NCI-H1417 treated with DMSO at 0.1 percent for 48 hours (cell line): ENCODE data around the gene SIL1.

ENCODE experiments used
- DNase-seq: peaks from one replicate; lab custom pipeline; 2025; lab: John Stamatoyannopoulos, UW

SIL1 gene

DNA sequence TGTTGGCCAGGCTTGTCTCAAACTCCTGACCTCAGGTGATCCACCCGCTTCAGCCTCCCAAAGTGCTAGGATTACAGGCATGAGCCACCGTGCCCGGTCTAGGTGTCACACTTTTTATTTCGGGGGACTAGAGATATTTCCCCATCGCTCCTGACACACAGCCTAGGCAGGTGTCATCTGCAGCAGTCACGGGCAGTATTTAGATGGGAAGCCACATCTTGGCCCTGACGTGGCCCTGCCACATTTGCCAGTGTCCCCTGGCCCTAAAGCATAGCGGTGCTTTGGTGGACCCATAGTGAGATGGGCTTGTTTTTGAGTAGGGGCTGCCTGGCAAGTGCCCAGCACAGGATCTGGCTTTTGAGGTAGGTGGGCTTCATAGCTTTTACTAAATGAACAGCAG, 278.0 kb downstream of the SIL1 start:
- no peak for DNase-seq

DNA sequence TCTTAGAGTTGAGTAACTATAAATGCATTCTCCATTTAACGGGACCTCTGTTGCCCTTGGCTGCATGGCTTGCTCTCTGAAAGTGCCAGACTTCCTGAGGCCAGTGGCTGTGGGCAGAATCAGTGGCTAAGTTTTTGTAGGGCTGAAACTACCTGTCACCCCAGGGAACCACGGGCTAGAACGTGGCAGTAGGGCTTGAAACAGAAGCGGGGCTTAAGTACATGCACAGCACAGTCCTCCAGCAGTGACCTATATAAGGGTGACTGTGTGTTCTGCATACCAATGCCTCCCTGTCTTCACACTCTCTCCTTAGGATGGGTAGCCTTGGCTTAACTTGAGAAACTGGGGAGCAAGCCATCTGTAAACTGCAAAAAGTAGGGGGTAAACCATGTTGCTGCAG, 279.5 kb downstream of the SIL1 start:
- DNase-seq, result no peak

- DNase-seq, result no peak
Observed at GRCh38 chr5:138914338-138914737, 283.8 kb downstream of the SIL1 start.

DNA sequence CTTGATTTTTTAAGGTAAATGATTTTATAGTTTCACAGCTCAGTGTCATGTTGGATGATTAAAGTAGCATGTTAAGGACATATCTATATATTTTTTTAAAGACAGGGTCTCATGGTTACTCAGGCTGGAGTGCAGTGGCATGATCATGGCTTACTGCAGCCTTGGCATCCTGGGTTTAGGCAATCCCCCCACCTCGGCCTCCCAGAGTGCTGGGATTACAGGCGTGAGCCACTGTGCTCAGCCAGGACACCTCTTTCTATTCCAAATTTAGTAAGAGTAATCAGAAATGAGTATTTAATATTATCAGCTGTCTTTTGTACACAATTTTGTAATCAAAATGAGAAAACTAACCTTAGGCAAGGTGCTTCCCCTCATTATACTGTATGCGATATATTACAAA, 284.4 kb downstream of the SIL1 start:
- DNase-seq, result no peak

DNA sequence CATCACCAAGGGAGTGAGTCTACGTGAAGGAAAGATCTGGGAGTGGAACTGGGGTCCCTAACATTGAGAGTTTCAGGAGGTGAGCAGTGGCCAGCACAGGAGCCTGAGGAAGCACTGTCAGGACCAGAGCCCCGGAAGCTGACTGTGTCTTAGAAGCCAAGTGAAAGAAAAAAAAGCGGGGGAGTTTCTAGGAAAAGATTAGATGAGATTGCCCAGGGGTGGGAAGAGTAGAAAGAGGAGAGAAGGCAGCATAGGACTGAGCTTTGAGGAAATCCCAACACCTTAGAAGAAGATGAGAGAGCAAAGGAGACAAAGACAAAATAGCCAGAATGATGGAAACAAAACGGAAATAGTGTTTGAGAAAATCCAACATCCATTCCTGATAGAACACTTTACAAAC, 286.1 kb downstream of the SIL1 start:
- no peak for DNase-seq

- DNase-seq, result no peak
Observed at GRCh38 chr5:138911441-138911840, 286.7 kb downstream of the SIL1 start.

- DNase-seq, result no peak
Observed at GRCh38 chr5:138910546-138911185, 287.5 kb downstream of the SIL1 start.

GRCh38 chr5:138909734-138910133, 288.4 kb downstream of the SIL1 start:
- no peak for DNase-seq

DNA sequence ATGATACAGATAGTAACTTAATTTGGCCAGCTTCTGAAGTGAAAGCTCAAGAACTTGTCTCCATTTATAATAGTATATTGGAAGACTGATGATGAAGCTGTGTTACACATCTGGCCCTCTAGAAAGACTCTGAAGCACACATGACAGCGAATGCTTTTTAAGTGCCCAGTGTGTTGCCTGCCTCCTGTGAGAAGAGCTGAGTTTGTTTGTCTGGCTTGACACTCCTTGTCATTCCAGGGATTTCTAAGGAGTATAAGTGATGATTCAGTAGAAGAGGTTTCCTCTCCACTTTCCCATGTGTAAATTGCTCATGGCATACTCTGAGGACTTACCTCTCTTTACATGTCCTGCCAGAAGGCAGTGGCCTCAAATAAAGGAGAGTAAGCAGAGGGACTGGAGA, 292.6 kb downstream of the SIL1 start:
- DNase-seq, result no peak

DNA sequence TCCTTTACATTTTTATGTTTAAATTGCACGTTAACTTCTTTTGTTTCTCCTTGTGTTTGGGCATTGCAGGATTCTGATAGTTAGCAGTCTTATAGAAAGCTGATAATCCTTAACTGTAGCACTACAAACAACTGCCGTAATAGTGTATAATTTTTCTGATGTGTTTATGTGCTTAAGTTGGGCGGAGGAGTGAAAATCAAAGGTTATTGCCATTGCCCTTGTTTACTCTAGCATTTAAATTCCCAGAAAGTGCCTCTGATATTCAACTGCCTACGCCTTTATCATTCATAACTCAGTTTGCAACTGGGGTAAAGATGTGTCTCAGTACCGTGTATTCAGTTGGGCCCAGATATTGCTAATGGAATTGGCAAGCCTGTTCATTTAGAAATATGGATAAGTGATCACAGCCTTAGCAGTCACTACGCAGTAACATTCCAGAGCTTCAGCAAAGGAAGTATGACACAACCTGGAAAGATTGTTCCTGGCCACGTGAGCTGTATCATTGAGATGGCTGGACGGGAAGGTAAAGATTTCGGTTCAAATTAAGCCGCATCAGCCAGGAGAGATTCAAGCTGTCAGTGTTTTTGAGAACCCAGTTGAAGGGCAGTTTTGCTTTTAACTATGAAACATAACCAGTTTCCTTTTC, 294.9 kb downstream of the SIL1 start:
- no peak for DNase-seq

GRCh38 chr5:138901716-138902115, 296.5 kb downstream of the SIL1 start:
- DNase-seq, result no peak

DNA sequence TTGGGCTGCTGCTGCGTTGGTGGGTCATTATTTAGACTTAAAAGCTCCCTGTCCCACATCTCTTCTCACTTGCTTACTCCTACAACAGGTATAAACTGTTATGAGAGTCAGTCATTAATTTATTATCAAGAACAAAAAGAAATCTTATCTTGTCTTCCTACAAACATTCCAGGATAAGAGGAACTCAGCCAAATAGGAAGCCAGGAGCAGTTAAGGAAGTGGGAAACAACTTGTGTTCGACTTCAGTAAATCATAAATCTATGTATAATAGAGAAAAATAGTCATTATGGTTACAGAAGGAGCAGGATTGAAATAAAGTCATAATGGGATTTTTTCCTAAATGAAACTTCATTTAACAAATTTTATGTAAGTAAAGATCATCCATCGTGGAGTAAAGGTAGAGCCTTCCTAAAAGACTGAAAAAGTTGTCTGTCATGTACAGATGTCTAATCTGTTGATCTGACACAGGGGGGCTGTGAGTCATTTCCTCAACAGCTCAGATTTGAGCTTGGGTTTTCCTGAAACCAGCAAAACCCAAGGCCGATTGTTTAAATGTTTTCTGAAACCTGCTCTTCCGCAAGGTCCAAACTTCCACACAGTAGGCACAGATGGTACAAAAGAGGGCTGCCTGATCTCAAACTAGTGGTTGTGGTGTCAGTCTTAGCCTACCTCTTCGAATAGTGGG, 297.7 kb downstream of the SIL1 start:
- no peak for DNase-seq

GRCh38 chr5:138898742-138899141, 299.4 kb downstream of the SIL1 start:
- no peak for DNase-seq

DNA sequence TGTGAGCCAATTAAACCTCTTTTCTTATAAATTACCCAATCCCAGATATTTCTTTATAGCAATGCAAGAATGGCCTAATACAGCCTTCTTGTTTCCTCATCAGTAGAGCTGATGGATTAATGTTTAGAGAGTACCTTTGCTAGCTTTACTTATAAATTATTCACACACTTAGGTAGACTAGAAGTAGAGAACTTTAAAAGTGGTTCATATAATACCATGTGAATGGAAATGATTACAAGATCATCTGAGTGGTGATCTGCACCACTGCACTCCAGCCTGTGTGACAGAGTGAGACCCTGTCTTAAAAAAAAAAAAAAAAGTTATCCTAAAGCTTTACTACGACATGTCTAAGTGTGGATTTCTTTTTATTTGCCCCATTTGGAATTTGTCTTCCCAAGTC, 299.9 kb downstream of the SIL1 start:
- DNase-seq, result no peak
